D721Med (cell line): ENCODE results near the gene PHLDB2.

Source experiments
- DNase-seq: peaks from one replicate; pipeline ENCODE4 v3.0.0; 2011; ENCODE audit warnings: low spot score; ENCODE audit not compliant: insufficient read length
- FAIRE-seq: peaks from 2 replicates; lab custom pipeline; 2011; peaks lifted over from hg19 to GRCh38; lab: Jason Lieb, UNC
- CTCF ChIP-seq: IDR thresholded peaks from 2 replicates; pipeline ENCODE4 v1.5.1; 2012; ENCODE audit warnings: mild to moderate bottlenecking, control low read depth; ENCODE audit not compliant: insufficient read depth; ENCODE audit errors: missing control alignments

PHLDB2 gene

GRCh38 chr3:111919370-111920065 lies 60.5 kb downstream of the PHLDB2 start:
- DNase-seq: no peak
- no peak for FAIRE-seq
- TF ChIP-seq CTCF: no peak

GRCh38 chr3:111921181-111921580 lies 62.1 kb downstream of the PHLDB2 start:
- TF ChIP-seq CTCF: no peak
- DNase-seq: no peak
- FAIRE-seq: no peak

- no peak for TF ChIP-seq CTCF
- FAIRE-seq: no peak
- DNase-seq: no peak
These were observed 64.2 kb downstream of the PHLDB2 start for GRCh38 chr3:111923095-111923771.

- FAIRE-seq: no peak
- DNase-seq: no peak
- no peak for TF ChIP-seq CTCF
These were observed 64.7 kb downstream of the PHLDB2 start for GRCh38 chr3:111923806-111924205.

- DNase-seq (no peak), FAIRE-seq (no peak)
- no peak for TF ChIP-seq CTCF
These were observed 65.2 kb downstream of the PHLDB2 start for GRCh38 chr3:111924283-111924682.

- FAIRE-seq (peak; percentile 55), DNase-seq (no peak)
- TF ChIP-seq CTCF: no peak
These were observed 67.2 kb downstream of the PHLDB2 start for GRCh38 chr3:111926266-111926676.

- FAIRE-seq (no peak), DNase-seq (no peak)
- TF ChIP-seq CTCF: no peak
These were observed 69.5 kb downstream of the PHLDB2 start for GRCh38 chr3:111928613-111929012.
